GM21723 (cell line): ENCODE measurements around the gene YTHDC1.
"Not testable (repeated sequence)": the region's sequence is repeated elsewhere in the genome, so short reads cannot be mapped to it uniquely, and the experiment has no call there.

Experiments
- ATAC-seq: cut with Tn5 transposase; IDR thresholded peaks from one replicate; pipeline ENCODE4 v1.9.1; 2021; ENCODE audit warnings: mild to moderate bottlenecking, moderate library complexity; ENCODE audit not compliant: unreplicated experiment

Gene YTHDC1

DNA sequence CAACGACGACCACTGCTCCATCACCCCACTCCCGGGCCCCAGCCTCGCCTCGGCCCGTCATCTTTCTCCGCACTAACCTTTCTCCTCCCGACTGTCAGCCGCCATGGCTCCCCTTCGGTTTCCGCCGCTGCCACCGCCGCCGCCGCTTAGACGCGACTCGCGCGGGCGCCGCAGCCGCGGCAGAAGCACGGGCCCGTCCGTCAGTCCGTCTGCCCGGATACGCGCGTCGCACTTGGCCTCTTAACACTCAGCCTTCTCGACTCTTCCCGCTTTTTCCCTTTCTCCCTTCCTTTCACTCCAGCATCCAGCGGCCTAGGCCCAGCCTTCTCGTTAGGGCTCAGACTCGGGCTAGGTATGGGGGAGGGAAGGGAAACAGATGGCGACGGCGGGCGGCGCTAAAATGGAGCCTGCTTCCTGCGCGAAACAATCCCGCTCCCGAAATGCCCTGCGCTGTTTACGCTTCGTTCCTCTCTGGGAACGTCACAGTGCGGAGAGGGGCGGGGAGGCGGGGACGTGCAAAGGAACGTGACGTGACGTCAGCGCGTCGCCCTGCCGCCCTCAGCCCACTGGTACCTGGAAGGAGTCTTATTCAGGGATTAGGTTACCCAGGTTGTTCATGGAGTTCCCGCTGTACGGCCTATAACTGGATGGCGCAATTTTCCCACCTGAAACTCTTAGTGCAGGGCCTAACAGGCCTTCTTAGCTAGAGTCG is at the start of gene YTHDC1:
Gene YTHDC1, minus strand, starts transcription at position 442 of the 712 bp plus-strand sequence. Its CDS starts 337 bp downstream, at position 105.
- peak; percentile 96 for ATAC-seq

DNA sequence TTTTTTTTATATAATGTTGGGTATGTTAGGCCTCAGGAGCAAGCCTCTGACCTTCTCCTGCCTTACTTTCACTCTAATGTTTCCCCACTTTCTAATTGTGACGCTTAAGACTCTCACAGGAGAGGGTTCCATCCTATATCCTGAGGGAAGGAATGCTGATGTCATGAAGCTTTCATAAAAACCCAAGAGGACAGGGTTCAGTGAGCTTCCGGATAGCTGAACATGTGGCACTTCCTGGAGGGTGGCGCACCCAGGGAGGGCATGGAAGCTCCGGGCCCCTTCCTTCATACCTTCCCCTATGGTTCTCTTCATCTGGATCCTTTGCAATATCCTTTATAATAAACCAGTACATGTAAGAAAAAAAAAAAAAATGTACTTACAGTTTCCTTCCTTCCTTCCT is 49.4 kb upstream of the YTHDC1 start:
- ATAC-seq, result no peak

DNA sequence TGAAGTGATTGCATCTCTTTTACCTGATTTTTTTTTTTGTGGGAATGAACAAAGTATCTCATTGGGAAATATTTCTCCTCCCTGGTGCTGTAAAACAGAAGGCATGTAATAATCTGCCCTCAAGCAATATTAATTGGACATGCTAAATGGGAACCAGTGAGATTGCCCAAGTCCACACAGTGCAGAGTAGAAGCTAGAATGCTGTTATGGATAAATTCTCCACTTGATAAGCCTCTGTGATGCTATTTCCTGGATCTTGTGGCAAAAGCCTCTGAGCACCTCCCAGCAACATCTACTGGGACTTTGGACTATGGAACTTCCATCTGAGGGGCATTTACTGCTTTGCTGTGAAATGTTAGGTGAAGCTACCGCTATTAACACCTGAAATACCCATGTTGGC is 46.9 kb upstream of the YTHDC1 start:
- ATAC-seq, result no peak

DNA sequence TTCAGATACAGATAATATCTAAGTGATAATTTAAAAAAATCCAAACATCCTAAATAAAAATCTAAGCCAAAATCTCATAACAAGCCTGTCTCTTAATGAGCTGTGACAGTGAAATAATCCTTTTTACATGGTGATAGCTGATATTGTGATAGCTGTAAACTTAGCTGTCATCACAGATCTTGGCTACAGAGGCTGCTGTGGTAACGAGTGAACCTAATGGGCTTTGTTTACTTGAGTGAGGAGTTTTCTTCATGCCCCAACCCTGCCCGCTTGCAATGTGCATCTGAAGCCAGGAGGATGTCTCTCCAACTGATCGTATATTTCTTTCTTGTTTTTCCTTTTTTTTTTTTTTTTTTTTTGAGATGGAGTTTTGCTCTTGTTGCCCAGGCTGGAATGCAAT is 41.5 kb upstream of the YTHDC1 start:
- ATAC-seq, result no peak

DNA sequence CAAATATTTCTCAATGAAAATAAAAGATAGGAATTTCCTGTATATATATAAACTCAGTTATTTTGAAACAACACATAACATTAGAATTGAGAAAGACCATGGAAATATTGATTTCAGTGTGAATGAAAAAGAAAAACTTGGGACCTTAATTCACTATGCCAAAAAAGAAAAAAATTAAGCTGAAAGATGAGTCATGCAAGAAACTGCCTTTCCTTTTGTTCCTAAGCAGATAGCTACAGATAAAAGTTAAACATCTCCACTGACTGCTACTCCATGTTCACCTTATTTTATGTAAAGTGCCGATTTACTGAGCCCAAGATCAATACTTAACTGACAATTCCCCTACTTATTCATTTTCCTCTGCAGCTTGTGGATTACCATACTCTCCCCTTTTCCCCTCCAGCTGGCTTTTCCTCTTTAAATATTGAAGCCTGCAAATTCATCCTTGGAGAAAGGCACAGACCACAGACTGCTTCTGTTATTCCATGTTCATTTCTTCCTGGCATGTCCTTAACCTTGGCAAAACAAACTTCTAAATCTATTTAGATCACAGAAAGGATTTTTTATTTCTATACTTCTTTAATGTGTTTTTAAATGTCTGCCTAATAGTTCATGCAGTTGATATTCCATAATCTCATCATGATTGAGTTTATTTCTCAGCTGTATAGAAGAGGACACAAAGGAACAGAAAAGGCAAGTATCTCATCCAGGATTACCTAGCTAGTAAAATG is 40.5 kb upstream of the YTHDC1 start:
- no peak for ATAC-seq

DNA sequence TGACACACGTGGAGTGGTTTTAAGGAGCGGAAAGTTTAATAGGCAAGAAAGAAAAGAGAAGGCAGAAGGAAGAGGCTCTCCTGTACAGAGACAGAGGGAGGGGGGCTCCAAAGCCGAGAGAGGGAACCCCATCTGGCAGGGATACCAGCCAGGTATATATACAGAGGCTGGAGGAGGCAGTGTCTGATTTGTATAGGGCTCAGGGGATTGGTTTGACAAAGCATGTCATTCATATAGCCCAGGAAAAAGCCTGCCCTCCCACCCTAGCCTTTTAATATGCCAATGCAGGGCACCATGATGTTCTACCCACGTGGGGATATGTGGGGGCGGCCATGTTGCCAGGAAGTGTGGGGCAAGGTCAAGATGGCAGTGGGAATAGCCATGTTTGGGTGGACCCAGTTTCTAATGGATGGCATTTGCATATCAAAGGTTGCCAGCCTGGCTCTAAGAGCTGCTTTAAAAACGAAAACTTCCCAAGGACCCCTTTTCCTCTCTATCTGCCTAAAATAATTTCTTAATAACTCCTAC is 39.6 kb upstream of the YTHDC1 start:
- not testable (repeated sequence) for ATAC-seq

DNA sequence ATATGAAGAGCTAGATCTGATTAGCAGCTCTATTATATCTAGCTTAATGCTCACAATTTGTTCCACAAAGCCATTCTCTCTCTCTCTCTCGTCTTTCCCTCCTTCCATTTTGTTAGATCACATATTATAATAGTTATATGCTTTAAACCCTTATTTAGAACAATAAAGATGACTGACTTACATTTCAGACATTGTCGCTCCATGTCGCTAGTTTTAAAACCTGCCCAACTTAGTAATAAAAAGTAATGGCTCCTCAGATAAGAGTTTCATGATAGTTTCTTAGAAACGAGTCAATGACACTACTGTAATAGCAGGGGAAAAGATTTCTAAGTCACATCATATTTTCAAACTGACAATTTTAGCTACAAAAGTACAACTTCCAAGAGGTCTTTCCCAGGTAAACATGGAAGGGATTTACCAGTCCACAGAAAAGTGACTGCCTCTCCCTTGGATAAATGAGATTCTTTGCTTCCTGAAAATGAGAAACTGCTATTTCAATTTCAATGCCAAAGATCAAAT is 38.5 kb upstream of the YTHDC1 start:
- ATAC-seq, result no peak

DNA sequence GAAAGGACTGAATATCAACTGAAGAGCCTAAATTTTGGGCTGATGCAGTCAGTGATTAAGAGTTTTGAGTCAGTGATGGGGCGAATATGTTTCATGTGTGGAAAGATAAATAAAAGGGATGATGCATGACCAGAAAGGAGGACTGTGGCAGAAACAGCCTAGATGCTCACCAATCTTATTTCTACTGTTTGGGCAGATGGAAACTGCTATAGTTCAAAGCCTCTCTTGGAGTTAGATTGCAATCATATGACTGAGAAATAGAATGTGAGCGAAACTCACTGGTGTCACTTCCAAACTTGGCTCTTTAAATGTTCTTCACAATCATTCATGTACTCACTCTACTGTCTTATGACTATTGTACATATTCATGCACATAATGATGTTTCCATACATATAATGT is 35.4 kb upstream of the YTHDC1 start:
- ATAC-seq, result no peak

DNA sequence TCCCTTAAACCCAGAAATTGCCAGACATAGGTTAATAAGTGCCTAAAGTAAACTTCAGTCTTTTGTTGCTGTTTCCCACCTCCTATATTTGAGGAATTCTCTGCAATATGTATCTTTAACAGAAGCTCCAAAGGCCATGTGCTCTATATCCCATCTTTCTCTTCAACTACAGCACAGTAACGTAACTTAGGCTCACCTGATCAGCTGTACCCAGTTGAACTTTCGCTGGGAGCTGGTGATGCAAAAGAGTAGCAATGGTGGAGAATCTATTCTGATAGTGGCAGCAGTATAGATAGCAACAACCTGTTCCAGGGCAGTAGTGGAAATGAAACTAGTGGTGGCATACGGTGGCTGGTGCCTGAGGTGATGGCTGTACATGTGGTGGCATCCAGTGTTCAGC is 33.2 kb upstream of the YTHDC1 start:
- no peak for ATAC-seq

DNA sequence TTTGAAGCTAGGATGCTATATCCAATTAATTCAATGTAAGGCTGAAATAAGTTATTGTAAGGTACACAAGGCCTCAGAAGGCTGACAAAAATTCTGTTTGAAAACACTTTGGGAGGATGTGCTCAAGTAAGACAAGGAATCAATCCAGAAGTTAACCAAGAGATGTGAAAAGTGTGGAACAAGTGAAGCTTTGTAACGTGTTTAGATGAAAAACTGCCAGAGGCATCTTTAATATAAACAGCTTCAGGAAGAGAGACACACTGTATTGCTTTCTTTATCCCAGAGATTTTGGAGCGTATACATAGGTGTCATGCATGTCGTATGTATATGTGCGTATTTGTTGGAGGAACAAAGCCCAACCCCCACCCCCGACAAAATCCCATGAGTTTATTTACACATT is 28.3 kb upstream of the YTHDC1 start:
- no peak for ATAC-seq

DNA sequence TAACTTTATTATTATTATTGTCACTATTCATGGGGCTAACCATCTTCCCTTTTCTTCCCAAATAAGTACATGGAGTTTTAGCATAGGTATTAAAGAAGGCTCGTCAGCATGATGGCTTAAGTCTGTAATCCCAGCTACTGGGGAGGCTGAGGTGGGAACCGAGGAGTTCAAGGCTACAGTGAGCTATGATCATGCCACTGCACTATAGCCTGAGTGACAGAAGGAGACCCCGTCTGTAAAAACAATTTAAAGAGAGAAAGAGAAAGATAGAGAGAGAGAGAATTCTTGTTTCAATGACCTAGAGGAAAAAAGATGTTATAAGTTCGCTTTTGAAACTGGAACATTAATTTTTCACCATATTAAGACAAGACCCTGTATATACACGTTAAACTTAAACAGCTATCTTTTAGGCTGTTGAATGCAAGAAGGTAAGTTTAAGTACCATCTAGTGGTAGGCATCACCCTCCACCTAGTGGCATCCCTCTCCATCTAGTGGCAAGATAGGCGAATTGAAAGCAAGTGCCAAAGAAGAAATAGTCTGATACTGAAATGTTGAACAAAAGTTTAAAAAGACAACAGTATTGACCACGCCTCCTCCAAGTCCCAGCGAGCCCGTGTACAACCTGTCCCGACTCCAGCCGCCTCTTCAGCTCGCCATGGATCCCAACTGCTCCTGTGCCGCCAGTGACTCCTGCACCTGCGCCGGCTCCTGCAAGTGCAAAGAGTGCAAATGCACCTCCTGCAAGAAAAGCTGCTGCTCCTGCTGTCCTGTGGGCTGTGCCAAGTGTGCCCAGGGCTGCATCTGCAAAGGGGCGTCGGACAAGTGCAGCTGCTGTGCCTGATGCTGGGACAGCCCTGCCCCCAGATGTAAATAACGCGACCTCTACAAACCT is 26.0 kb upstream of the YTHDC1 start:
- ATAC-seq, result peak; percentile 89

DNA sequence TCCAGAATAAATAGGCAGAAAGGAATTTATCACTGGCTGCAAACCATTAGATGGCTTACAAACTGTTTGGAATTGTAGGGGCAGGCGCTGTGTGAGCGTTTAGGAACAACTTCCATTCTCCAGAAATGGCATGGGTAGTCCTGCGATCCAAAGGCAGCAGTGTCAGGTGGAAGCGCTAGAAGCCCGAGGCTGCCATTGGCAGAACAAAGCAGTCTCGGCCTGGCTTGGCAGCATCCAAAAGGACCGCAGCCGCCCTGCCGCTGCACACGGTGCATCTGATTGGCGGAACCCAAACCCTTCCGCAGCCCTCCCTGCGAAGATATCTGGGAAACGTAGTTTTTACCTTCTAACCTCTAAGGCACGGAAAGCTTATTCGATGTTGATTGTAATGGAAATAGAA is 23.6 kb upstream of the YTHDC1 start:
- peak; percentile 84 for ATAC-seq

DNA sequence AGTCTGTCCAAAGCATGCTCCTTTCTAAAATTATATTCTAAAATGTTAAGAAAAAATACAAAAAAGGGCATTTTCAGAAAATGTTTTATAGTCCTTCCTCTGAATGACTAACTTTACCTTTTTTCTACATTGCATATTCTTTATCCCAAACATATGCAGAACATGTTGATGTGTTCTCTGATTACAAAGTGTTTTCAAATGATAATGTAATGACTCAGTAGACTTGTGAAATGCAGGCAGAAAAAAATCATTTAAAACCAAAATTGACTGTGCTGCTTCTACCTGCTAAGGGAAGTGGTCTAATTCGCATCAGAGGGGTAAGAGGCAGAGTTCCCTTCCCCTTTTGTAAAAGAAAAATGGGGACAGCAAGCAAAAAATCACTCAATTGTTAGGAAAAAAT is 22.7 kb upstream of the YTHDC1 start:
- no peak for ATAC-seq

DNA sequence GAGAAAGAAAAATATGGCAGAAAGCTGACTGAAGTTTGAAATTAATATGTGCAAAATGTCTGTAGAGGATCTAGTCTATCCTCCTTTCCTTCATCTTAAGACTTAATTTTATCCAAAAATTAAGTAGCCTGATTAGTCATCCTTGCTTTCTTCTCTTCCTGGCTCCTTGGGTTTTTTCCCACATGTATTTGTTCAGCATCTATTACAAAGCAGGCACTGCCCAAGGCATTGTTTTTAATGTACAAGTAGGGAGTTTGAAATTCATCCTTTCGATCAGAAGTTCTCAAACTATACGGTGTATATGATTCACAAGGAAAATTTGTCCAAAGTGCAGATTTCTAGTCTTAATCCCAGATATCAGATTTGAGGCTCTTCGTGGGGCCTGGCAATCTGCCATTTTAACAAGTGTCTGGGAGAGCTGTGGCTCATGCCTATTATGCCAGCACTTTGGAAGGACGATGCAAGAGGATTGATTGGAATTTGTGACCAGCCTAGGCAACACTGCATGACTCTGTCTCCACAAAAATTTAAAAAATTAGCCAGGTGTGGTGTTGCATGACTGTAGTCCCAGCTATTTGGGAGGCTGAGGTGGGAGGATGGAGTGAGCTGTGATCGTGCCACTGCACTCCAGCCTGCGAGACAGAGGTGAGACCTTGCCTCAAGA is 19.4 kb upstream of the YTHDC1 start:
- ATAC-seq, result no peak

DNA sequence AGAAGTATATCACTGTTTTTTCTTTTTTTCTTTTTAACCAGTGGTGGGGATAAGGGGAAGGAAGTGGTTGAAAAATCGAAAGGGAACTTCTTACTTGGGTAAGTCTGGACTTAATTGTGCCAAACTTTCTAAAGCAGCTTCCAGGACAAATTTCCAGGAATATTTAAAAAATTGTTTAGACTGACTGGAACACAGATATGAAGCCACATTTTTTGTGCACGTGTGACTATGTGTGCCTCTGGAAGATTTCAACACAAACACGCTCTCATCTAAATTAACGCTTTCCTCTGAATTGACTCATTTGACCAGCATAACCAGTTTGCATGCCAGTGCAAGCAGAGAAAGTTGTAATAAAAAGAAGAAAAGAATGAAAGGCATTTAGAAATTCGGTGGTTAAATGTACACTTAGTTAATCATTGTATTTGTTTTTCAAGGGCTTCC is 18.8 kb upstream of the YTHDC1 start:
- ATAC-seq, result no peak

DNA sequence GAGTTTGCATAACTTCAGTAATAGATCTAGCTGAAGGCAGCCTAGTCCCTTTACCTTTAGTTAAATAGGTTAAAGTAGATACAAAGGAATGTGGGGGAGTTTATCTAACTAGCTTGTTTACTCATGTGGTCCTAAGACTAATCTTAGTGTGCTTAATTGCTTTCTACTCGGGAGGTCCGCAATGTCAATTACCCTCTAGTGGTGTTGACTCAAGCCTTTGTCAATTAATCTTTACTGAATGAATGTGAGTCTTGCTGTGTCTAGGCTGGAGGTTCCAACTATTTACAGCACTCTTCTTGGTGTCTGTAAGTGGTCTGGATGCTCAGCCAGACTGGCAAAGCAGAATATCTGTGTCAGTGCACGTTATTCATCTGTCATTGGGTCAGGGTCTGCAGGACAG is 17.9 kb upstream of the YTHDC1 start:
- no peak for ATAC-seq

DNA sequence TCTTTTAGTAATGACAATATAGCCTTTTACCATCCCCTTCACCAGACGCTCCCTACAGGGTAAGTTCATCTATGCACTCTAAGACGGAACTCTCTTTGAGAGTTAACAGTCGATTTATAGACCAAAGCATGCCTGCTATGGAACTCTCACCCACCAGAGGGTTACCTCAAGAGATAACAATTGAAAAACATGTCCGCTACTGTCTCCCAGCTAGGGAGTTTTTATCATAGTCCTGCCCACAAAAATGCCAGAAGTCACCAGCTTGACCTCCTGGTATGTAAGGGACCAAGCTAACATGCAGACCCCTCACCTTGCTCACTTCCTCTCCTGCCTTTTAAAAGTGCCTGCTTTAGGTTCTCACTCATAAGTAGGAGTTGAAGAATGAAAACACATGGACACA is 16.7 kb upstream of the YTHDC1 start:
- no peak for ATAC-seq

DNA sequence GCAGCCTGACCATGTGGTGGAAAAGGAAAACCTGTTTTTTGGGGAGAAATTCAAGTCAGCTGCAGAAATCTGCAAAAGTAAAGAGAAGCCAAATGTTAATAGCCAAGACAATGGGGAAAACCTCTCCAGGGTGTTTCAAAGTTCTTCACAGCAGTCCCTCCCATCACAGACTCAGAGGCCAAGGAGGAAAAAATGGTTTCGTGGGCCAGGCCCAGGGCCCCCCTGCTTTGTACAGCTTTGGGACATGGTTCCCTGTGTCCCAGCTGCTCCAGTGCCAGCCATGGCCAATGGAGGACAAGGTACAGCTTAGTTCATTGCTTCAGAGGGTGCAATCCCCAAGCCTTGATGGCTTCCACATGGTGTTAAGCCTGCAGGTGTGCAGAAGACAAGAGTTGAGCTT is 15.2 kb upstream of the YTHDC1 start:
- no peak for ATAC-seq

DNA sequence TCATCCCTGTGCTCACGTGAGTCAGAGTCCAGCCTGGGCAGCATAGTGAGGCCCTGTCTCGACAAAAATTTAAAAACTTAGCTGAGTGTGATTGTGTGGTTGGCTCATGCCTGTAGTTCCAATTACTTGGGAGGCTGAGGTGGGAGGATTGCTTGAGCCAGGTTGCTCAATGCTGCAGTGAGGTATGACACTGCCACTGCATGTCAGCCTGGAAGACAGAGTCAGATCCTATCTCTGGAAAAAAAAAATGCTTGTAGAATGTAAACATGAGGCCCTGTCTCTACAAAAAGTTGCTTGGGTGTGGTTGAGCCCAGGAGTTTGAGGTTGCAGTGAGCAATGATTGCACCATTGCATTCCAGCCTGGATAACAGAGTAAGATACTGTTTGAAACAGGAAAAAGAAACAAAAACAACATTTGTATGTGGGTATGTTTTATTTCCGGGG is 11.3 kb upstream of the YTHDC1 start:
- no peak for ATAC-seq

DNA sequence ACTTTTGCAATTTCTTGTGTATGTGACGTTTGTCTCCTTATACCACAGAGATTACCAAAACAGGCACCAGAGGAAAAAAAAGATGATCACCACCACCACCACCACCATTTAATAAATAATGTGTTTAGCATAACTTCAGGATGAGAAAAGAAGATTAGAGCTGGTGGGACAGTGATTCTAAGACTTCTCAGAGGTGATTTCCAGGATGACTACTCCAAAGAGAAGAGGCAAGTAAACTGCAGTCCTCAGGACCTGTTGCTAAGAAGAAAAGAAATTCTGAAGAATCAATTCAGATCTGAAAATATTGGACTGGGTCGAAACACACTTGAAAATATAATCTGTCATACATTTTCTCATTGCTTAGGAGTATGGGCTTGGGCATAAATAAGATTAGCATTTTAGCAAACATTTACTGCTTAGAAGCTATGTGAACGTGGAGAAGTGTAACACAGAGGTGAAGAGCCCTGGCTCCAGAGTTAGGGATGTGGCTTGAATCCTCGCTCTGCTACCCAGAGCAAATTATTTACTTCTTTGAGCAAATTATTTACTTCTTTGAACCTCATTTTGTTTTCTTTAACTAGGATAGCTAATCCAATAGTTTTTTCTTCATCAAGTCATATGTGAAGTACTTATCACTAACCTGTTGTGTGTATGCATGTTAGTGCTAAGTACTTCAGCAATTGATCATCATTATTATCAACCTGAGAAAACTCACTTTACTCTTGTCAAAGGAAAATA is 10.5 kb upstream of the YTHDC1 start:
- ATAC-seq, result no peak
